GM12878 (cell line): ENCODE measurements around the gene MEX3C.

ENCODE experiments used
- CBX3 ChIP-seq: fragments of 200-600 bp; sonication (generic); IDR thresholded peaks from 2 replicates; pipeline ENCODE4 v1.6.1; 2016; ENCODE audit warnings: low read depth, borderline replicate concordance
- DPF2 ChIP-seq: fragments of 450-650 bp; IDR thresholded peaks from 2 replicates; pipeline ENCODE4 v1.6.1; 2017; ENCODE audit warnings: mild to moderate bottlenecking
- EP300 ChIP-seq, 2 experiments: fragments of 150-350 bp in 1 of 2; IDR thresholded peaks; 2 replicates each; pipeline ENCODE4 v1.6.1; 2011 to 2012; ENCODE audit warnings: low read depth in 2 of 2, low read length in 2 of 2, borderline replicate concordance in 1 of 2, improper control_type of control experiment in 1 of 2, inconsistent platforms in 1 of 2; ENCODE audit not compliant: control insufficient read depth in 1 of 2
- NR2C1 ChIP-seq: fragments of 450-650 bp; IDR thresholded peaks from 2 replicates; pipeline ENCODE4 v1.6.1; 2017; ENCODE audit warnings: antibody characterized with exemption, mild to moderate bottlenecking, moderate library complexity
- NR2C2 ChIP-seq: IDR thresholded peaks from 2 replicates; pipeline ENCODE4 v1.6.1; 2011; ENCODE audit warnings: borderline replicate concordance, low read depth; ENCODE audit not compliant: control insufficient read depth, insufficient read length
- POLR2A ChIP-seq: IDR thresholded peaks from 2 replicates; pipeline ENCODE4 v1.6.1; 2011; ENCODE audit warnings: low read depth, mild to moderate bottlenecking, low read length
- TAF1 ChIP-seq: IDR thresholded peaks from 2 replicates; pipeline ENCODE4 v1.6.1; 2011; ENCODE audit warnings: mild to moderate bottlenecking, low read depth, low read length, borderline replicate concordance
- TCF12 ChIP-seq: IDR thresholded peaks from 2 replicates; pipeline ENCODE4 v1.6.1; 2011; ENCODE audit warnings: low read depth, mild to moderate bottlenecking, low read length
- YBX1 ChIP-seq: fragments of 450-650 bp; IDR thresholded peaks from 2 replicates; pipeline ENCODE4 v1.6.1; 2016; ENCODE audit warnings: antibody characterized with exemption
- TF ChIP-seq, protein P1 (sequence below), 3 experiments: IDR thresholded peaks in 2 of 3; conservative IDR thresholded peaks in 1 of 3; 2 replicates each; pipeline ENCODE4 v1.5.1; 2011; ENCODE audit warnings: low read depth in 3 of 3, low read length in 3 of 3, mild to moderate bottlenecking in 3 of 3, control low read depth in 2 of 3, moderate library complexity in 2 of 3, inconsistent platforms in 1 of 3, mixed read lengths in 1 of 3; ENCODE audit not compliant: control insufficient read depth in 2 of 3, insufficient read depth in 1 of 3; ENCODE audit errors: extremely low read depth in 1 of 3
- TF ChIP-seq, protein P2 (sequence below): fragments of 450-650 bp; IDR thresholded peaks from 2 replicates; pipeline ENCODE4 v1.6.1; 2017; ENCODE audit warnings: mild to moderate bottlenecking

DNA sequence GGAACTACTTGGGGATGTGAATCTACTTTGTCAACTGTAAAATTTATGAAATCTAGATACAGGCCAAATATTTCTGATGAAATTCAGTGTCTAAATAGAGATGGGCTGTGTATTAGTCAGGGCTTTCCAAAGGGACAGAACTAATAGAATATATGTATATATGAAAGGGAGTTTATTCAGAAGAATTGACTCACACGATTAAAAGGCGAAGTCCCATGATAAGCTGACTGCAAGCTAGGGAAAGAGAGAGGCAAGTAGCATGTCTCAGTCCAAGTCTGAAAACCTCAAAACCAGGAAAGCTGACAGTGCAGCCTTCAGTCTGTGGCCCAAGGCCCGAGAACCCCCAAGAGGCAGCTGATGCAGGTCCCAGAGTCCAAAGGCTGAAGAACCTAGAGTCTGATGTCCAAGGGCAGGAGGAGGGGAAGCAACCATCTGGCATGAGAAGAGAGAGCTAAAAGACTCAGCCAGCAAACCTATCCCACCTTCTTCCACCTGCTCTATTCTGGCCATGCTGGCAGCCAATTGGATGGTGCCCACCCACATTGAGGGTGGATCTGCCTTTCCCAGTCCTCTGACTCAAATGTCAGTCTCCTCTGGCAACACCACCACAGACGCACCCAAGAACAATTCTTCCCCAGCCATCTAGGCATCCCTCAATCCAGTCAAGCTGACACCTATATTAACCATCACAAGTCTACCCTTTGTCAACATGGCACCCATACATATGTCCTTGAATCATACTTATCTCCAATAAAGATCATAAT lies 29.3 kb upstream of the MEX3C start:
- TF ChIP-seq POLR2A (no peak), CBX3 (no peak), TCF12 (no peak), DPF2 (no peak), YBX1 (no peak), TAF1 (no peak), EP300 (IDR thresholded peaks at IDR 0.05; ENCODE audit: borderline replicate concordance in 1 of 2, control insufficient read depth in 1 of 2, low read depth in 2 of 2, low read length in 2 of 2) (no peak), NR2C2 (no peak), NR2C1 (no peak)
- TF ChIP-seq, protein P1, sequence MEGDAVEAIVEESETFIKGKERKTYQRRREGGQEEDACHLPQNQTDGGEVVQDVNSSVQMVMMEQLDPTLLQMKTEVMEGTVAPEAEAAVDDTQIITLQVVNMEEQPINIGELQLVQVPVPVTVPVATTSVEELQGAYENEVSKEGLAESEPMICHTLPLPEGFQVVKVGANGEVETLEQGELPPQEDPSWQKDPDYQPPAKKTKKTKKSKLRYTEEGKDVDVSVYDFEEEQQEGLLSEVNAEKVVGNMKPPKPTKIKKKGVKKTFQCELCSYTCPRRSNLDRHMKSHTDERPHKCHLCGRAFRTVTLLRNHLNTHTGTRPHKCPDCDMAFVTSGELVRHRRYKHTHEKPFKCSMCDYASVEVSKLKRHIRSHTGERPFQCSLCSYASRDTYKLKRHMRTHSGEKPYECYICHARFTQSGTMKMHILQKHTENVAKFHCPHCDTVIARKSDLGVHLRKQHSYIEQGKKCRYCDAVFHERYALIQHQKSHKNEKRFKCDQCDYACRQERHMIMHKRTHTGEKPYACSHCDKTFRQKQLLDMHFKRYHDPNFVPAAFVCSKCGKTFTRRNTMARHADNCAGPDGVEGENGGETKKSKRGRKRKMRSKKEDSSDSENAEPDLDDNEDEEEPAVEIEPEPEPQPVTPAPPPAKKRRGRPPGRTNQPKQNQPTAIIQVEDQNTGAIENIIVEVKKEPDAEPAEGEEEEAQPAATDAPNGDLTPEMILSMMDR (IDR thresholded peaks at IDR 0.05 in 2 of 3, conservative IDR thresholded peaks at IDR 0.05 in 1 of 3; ENCODE audit: control insufficient read depth in 2 of 3, extremely low read depth in 1 of 3, insufficient read depth in 1 of 3, low read depth in 3 of 3, low read length in 3 of 3), result no peak
- TF ChIP-seq, protein P2, sequence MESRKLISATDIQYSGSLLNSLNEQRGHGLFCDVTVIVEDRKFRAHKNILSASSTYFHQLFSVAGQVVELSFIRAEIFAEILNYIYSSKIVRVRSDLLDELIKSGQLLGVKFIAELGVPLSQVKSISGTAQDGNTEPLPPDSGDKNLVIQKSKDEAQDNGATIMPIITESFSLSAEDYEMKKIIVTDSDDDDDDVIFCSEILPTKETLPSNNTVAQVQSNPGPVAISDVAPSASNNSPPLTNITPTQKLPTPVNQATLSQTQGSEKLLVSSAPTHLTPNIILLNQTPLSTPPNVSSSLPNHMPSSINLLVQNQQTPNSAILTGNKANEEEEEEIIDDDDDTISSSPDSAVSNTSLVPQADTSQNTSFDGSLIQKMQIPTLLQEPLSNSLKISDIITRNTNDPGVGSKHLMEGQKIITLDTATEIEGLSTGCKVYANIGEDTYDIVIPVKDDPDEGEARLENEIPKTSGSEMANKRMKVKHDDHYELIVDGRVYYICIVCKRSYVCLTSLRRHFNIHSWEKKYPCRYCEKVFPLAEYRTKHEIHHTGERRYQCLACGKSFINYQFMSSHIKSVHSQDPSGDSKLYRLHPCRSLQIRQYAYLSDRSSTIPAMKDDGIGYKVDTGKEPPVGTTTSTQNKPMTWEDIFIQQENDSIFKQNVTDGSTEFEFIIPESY, result no peak
